HG03571 (cell line): ENCODE measurements around the gene ZNF865.
A peak's percentile ranks its signal among the peaks of the same experiment; 100 is the strongest.

Experiments used
- ATAC-seq: cut with Tn5 transposase; IDR thresholded peaks from one replicate; pipeline ENCODE4 v1.9.1; 2021; ENCODE audit not compliant: unreplicated experiment

The ZNF865 gene

GRCh38 chr19:55586976-55587668 lies 18.3 kb upstream of the ZNF865 start:
- peak; percentile 64 for ATAC-seq

- no peak for ATAC-seq
These were observed 16.7 kb upstream of the ZNF865 start for GRCh38 chr19:55588738-55589137.

- ATAC-seq, result no peak
These were observed 15.3 kb upstream of the ZNF865 start for GRCh38 chr19:55590109-55590508.

GRCh38 chr19:55590617-55591016 lies 14.8 kb upstream of the ZNF865 start:
- no peak for ATAC-seq

DNA sequence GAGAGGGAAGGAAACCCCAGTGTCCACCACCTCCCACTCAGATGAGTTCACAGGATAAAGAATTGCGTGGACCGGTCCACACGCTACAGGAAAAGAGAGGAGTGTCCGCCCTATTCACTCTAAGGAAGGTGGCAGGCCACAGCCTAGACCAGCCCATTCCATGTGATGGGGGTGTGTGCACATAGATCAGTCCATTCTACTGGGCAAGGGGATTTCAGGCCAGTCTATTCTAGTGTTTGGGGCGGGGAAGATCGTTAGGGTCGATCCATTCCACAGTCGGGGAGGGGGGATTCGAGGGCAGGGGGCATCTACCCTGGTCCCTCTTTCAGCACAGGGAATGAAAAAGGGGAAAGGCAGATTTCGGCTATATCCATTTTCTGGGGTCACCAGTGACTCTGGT lies 13.9 kb upstream of the ZNF865 start:
- ATAC-seq, result no peak

GRCh38 chr19:55592391-55593090 lies 12.9 kb upstream of the ZNF865 start:
- ATAC-seq, result no peak

DNA sequence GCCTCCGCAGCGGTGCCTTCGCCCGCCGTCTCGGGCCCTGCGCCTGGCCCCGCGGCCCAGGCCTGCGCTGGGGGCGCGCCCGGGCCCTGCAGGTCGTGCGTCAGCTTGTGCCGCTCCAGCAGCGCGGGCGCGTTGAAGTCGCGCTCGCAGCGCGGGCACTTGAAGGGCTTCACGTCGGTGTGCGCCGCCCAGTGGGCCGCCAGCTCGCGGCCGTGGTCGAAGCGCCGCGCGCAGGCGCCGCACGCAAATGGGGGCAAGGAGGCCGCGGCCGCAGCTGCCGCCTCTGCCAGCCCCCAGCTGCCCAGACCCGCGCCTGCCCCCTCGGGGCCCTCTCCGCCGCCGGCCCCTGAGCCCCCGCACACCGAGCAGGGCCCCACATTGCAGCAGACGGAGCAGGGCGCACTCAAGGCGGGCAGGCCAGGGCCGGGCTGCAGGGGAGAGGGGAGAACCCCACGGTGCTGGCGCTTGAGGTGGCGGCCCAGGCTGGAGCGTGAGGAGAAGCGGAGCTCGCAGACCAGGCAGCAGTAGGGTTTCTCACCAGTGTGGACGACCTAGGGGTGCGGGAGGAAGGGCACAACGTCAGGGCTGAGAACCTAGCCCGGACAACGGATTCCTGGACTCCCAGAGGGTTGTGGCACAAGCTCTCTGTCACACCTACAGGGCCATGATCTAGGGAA lies 12.2 kb upstream of the ZNF865 start:
- no peak for ATAC-seq

DNA sequence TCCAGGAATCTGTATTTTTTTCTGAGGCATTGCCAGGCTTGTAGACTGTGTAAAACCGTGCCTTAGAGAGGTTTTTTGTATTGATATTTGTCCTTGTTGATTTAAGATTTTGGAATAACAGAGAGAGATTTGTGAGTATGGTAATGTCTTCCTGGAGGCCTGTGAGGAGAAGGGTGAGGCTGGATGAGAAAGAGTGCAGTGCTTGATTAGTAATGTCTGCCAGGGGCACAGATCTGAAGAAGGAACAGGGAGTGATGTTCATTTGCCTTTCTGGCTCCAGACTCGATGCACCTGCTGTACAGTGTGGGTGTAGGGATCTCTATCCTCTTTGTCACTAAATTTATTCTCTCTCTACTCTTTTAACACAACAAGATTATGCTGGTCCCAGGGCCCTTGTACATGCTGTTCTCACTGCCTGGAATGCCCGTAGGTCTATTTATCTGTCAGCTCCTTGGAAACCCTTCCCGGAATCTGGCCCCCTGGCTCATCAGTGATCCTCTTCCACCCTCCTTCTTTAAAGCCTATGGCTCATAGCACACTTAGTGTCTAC lies 10.4 kb upstream of the ZNF865 start:
- ATAC-seq, result no peak

DNA sequence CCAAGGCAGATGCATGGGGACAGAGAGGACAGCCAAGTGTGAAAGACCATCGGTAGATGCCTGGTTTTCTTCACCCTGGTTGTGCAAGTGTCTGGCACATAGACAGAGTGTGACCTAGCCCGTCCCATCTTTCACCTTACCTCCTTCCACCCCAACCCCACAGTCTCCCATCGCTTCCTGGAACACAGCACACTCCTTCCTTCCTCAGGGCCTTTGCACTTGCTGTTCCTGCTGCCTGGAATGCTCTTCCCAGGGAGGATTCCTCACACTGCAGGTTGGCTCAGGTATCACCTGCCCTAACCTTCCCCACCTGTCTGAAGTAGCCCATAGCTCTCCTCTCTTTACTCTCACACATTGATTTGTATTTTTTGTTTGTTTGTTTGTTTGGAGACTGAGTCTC lies 9.1 kb upstream of the ZNF865 start:
- no peak for ATAC-seq

- ATAC-seq, result no peak
These were observed 7.9 kb upstream of the ZNF865 start for GRCh38 chr19:55597501-55597921.

DNA sequence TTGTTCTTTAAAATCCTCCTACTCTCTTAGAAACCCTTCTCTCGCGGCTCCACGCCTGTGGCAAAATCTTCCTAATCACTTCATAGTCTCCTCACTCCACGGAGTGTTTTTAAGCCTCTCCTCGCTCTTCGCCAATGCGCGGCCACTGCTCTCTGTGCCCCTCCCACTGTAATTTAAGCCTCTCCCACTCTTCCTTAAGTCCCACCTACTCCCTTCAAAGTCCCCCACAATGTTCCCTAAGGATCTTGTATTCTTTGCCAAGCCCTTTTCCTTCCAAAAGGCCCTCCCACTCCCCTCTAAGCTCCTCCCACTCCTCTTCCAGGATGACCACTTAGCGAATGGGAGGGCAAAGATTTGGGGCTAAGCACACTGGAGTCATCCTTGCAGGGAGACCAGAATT lies 7.4 kb upstream of the ZNF865 start:
- ATAC-seq, result no peak

DNA sequence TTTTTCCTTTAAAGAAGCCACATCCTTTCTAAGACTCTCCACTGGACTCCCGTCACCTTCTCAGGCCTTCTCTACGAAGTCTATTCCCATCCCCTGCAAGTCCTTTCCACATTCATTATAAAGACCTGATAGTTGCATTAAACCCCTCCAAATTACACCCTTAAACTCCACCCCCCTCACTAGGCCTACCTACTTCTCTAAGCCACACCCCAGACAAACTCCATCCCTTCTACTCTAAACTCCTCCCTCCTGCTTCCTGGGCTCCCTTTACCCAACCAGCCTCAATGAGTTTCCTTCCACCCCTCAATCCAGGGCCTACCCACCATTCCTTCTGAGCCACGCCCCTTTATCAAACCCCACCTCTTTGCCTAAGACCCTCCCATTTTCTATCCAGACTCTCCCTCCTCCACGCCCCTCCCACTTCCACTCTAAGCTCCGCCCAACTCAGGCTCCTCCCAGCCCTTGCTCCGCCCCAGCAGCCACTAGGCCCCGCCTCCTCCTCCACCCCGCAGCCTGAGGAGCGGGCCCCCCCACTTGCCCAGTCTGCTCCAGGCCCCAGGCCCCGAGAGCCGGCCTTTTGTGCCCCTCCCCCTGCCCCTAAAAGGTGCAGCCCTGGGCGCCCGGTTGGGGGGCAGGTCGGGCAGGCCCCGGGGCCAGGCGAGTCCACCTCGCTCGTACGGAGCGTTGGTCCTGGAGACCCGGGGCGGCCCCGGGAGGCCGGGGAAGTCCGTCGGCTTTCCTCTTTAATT lies 6.6 kb upstream of the ZNF865 start:
- peak; percentile 46 for ATAC-seq

DNA sequence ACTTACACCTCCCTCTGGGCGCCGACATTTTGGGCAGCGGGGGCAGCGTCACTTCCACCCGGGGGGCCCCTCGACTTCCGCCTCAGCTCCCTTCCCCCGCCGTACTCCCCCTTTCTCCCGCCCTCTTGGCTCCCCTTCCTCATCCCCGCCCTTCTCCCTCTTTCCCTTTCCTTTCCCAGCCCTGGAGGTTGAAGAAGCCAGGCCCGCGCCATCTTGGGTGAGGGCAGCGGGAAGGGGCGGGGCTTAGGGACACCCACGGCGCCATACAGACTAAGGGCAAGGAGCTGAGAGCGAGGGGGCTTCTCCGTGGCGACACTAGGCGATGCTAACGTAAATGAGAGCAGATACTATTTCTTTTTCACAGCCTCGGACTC lies 6.0 kb upstream of the ZNF865 start, which contains the start of gene FIZ1:
FIZ1 (minus strand) TSS at position 50 of the 374 bp plus-strand sequence. CDS start 1,652 bp downstream, outside the sequence.
- peak; percentile 44 for ATAC-seq

DNA sequence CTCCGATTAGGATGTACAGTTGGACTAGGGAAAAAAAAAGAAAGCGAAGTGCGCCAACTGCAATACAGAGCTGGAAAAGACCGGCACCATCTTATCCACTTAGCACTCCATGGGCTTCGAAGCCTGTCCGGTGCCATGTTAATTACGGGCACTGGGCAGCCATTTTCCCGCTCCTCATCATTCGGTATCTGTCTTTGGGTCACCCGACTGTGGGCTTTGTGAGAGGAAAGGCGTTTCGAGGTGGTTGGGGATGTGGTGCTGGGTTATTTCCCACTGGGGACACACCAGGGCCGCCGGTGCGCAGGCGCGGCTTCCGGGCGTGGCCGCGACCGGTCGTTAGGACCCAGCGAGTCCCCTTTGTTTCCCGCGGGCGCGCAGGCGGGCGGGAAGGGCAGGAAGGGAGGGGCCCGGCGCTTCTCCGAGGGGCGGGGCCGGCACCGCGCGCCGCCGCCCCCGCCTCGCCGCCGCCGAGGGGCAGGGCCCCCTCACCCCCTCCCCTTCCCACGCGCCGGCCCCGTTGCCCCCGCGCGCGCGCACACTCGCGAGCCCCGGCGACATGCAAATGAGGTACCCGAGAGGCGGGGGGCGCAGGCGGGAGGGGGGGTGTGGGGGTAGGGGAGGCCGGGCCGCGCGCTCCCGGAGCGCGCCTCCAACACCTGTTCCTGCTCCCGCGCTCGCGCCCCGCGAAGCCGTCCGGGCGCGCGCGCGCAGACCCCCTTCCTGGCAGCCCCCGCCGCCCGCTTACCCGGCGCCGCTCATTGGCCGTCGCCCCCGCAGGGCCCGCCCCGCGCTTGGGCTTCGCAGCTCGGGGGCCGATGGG lies 5.4 kb upstream of the ZNF865 start, which contains the start of gene ZNF524:
ZNF524 (plus strand) TSS at position 447 of the 820 bp plus-strand sequence. CDS start 1,825 bp downstream, outside the sequence.
- ATAC-seq, result peak; percentile 41

DNA sequence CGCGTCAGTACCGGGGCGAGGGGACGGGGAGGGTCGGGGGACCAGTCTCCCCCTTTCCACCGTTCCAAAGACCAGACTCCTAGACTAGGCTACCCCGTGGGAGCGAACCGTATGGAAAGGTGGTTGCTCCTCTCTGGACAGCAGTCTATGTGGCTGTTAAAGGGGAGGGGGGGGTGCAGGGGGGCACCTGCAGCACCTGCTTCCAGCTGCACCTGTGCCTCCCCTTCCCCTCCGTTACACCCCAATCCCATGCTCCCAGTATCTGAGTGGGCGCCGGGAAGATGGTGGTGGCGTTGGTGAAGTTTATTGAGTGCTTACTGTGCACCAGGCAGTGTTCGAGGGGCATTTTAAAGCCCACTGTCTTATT lies 4.8 kb upstream of the ZNF865 start:
- ATAC-seq, result no peak

DNA sequence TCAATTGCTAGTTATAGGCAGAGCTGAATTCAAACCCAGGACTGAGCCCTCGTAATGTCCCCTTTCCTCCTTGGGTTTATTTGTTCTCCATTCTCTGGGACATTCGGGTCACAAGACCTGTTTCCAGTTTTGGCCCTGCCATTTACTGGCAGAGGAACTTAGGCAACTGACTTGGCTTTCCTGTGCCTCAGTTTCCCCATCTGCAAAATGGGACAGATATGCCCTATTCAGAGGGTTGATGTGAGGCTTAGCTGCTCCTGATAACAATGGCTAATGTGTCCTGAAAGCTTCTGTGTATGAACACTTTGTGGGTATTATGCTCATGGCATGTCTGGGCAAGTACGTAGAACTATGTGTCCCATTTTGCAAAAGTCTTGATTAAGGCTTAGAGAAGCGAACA lies 4.4 kb upstream of the ZNF865 start:
- ATAC-seq, result no peak

DNA sequence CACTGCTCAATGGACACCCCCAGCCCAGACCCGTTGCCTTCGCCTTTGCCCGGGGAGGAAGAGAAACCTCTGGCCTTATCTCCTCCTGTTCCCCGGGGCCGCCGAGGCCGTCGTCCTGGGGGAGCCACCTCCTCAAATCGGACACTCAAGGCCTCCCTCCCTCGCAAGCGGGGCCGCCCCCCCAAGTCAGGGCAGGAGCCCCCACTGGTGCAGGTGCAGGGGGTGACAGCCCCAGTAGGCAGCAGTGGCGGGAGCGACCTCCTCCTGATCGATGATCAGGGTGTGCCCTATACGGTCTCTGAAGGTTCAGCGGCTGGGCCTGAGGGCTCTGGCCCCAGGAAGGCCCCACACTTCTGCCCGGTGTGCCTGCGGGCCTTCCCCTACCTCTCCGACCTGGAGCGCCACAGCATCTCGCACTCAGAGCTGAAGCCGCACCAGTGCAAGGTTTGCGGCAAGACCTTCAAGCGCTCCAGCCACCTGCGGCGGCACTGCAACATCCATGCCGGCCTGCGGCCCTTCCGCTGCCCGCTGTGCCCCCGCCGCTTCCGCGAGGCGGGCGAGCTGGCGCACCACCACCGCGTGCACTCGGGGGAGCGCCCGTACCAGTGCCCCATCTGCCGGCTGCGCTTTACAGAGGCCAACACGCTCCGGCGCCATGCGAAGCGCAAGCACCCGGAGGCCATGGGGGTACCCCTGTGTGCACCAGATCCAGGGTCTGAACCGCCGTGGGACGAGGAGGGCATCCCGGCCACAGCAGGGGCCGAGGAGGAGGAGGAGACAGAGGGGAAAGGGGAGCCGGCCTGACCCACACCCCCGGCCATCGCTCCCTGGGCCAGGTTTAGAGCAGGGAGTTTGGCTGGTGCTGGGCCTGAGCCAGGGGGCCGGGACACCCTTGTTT lies 3.1 kb upstream of the ZNF865 start:
- ATAC-seq, result no peak

- no peak for ATAC-seq
These were observed 2.3 kb upstream of the ZNF865 start for GRCh38 chr19:55603115-55603514.
